ENCODE measurements around the gene NXPE4. TPM values are rescaled to one million over a fixed set of nuclear protein-coding genes. Genes with fewer than 3 reads are reported as not detected.

NXPE4 gene
- total and polyA plus RNA-seq, 12 donors = not detected

DNA sequence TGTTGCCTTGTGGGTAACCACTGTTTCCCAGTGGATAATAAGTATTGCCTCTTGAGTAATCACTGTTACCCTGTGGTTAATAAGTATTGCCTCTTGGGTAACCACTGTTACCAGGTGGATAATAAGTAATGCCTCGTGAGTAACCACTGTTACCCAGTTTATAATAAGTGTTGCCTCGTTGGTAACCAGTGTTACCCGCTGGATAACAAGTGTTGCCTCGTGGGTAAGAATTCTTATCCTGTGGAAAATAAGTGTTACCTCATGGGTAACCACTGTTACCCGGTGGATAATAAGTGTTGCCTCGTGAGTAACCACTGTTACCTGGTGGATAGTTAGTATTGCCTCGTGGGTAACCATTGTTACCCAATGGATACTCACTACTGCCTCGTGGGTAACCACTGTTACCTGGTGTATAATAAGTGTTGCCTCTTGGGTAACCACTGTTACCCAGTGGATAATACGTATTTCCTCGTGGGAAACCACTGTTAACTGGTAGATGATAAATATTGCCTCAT lies 24.1 kb upstream of the NXPE4 start:
- Histone ChIP-seq H3K4me3 (no peak overlapping the region), H3K9me3 (peaks cover 0 to 98% (median 0%) of the 10 kb centered on the region in 11 donors), H3K36me3 (no peaks in the 10 kb centered on the region), H3K4me1 (no peaks in the 10 kb centered on the region), H3K27ac (no peak overlapping the region), H3K27me3 (no peaks in the 10 kb centered on the region)
- TF ChIP-seq, protein P1, sequence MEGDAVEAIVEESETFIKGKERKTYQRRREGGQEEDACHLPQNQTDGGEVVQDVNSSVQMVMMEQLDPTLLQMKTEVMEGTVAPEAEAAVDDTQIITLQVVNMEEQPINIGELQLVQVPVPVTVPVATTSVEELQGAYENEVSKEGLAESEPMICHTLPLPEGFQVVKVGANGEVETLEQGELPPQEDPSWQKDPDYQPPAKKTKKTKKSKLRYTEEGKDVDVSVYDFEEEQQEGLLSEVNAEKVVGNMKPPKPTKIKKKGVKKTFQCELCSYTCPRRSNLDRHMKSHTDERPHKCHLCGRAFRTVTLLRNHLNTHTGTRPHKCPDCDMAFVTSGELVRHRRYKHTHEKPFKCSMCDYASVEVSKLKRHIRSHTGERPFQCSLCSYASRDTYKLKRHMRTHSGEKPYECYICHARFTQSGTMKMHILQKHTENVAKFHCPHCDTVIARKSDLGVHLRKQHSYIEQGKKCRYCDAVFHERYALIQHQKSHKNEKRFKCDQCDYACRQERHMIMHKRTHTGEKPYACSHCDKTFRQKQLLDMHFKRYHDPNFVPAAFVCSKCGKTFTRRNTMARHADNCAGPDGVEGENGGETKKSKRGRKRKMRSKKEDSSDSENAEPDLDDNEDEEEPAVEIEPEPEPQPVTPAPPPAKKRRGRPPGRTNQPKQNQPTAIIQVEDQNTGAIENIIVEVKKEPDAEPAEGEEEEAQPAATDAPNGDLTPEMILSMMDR (IDR thresholded peaks at IDR 0.05) = no peak
- no peak for ATAC-seq
- DNase-seq = no peak
- 75 to 87% methylated on average over 10 of the region's 10 CpGs for WGBS, 2 donors
- intact Hi-C loops (cut with DNase I) = loop anchor here in 1 of 10 donors (10.0 kb wide), 1 partner anchor 275 kb away; no protein-coding TSS in a partner anchor

DNA sequence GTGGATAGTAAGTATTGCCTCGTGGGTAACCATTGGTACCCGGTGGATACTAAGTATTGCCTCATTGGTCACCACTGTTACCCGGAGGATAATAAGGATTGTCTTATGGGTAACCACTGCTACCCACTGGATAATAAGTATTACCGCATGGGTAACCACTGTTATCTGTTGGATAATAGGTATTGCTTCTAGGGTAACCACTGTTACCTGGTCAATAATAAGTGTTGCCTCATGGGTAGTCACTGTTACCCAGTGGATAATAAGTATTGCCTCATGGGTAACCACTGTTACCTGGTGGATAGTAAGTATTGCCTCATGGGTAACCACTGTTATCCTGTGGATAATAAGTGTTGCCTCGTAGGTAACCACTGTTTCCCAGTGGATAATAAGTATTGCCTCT lies 22.6 kb upstream of the NXPE4 start:
- 93 to 98% methylated on average over 5 of the region's 5 CpGs for WGBS, 2 donors
- TF ChIP-seq, protein P1 (IDR thresholded peaks at IDR 0.05) = no peak
- no peak for ATAC-seq

DNA sequence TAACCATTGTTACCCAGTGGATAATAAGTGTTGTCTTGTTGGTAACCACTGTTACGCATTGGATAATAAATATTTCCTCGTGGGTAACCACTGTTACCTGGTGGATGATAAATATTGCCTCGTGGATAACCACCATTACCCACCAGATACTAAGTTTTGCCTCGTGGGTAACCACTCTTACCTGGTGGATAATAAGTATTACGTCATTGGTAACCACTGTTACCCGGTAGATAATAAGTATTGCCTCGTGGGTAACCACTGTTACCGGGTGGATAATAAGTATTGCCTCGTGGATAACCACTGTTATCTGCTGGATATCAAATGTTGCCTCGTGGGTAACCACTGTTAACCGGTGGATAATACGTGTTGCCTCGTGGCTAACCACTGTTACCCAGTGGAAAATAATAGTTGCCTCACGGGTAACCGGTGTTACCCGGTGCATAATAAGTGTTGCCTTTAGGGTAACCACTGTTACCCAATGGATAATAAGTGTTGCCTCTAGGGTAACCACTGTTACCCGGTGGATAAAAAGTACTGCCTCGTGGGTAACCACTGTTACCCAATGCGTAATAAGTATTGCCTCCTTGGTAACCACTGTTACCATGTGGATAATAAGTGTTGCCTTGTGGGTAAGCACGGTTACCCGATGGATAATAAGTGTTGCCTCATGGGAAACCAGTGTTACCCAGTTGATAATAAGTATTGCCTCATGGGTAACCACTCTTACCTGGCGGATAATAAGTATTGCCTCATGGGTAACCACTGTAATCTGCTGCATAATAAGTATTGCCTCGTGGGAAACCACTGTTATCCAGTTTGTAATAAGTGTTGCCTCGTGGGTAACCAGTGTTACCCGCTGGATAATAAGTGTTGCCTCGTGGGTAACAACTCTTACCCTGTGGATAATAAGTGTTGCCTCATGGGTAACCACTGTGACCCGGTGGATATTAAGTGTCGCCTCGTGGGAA lies 21.9 kb upstream of the NXPE4 start:
- ATAC-seq (no peak), DNase-seq (no peak)
- H3K4me1 ChIP-seq = no peaks in the 10 kb centered on the region
- no peaks in the 10 kb centered on the region for H3K27me3 ChIP-seq
- H3K36me3 ChIP-seq = no peaks in the 10 kb centered on the region
- no peak overlapping the region for H3K4me3 ChIP-seq
- no peak overlapping the region for H3K27ac ChIP-seq
- TF ChIP-seq, protein P1 (IDR thresholded peaks at IDR 0.05) = no peak
- 91 to 92% methylated on average over 29 of the region's 29 CpGs for WGBS, 2 donors
- intact Hi-C loops (cut with DNase I) = loop anchor here in 1 of 10 donors (10.0 kb wide), 1 partner anchor 273 kb away; no protein-coding TSS in a partner anchor
- peaks cover 0 to 98% (median 0%) of the 10 kb centered on the region in 11 donors for H3K9me3 ChIP-seq

More for the DNA sequence above, 22.6 kb upstream of the NXPE4 start:
- intact Hi-C loops (cut with DNase I) = loop anchor here in 1 of 10 donors (10.0 kb wide), 1 partner anchor 273 kb away; no protein-coding TSS in a partner anchor
- Histone ChIP-seq H3K4me3 (no peak overlapping the region), H3K4me1 (no peaks in the 10 kb centered on the region), H3K27ac (no peak overlapping the region), H3K27me3 (no peaks in the 10 kb centered on the region), H3K9me3 (peaks cover 0 to 98% (median 0%) of the 10 kb centered on the region in 11 donors), H3K36me3 (no peaks in the 10 kb centered on the region)
- no peak for DNase-seq

DNA sequence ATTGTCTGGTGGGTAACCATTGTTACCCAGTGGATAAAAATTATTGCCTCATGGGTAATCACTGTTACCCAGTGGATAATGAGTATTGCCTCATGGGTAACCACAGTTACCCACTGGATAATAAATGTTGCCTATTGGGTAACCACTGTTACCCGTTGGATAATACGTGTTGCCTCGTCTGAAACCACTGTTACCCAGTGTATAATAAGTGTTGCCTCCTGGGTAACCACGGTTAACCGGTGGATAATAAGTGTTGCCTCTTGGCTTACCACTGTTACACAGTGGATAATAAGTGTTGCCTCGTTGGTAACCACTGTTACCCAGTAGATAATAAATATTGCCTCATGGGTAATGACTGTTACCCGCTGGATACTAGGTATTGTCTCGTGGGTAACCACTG lies 20.9 kb upstream of the NXPE4 start:
- Histone ChIP-seq H3K4me1 (no peaks in the 10 kb centered on the region), H3K36me3 (no peaks in the 10 kb centered on the region), H3K27me3 (no peaks in the 10 kb centered on the region), H3K27ac (no peak overlapping the region), H3K9me3 (peaks cover 0 to 98% (median 0%) of the 10 kb centered on the region in 11 donors), H3K4me3 (no peak overlapping the region)
- TF ChIP-seq, protein P1 (IDR thresholded peaks at IDR 0.05) = no peak
- ATAC-seq = no peak
- no peak for DNase-seq
- intact Hi-C loops (cut with DNase I) = loop anchor here in 1 of 10 donors (10.0 kb wide), 1 partner anchor 272 kb away; no protein-coding TSS in a partner anchor
- WGBS, 2 donors = 91 to 93% methylated on average over 8 of the region's 8 CpGs
